Suprapubic skin (tissue), 4 donors: ENCODE results near the gene SELENOI. TPM values are rescaled to one million over a fixed set of nuclear protein-coding genes. Genes with fewer than 3 reads are reported as not detected.

ENCODE experiments used
- DNase-seq, 2 donors: peaks; one replicate each; pipeline ENCODE4 v3.0.0-alpha.2; 2019; ENCODE audit warnings: low spot score in 2 of 2
- H3K27ac ChIP-seq: fragments of 200-600 bp; sonication (generic); one replicate; pipeline ENCODE4 v1.5.1; 2019
- H3K27me3 ChIP-seq: fragments of 200-600 bp; sonication (generic); one replicate; pipeline ENCODE4 v1.5.1; 2019
- H3K36me3 ChIP-seq: fragments of 200-600 bp; sonication (generic); one replicate; pipeline ENCODE4 v1.5.1; 2019
- H3K4me1 ChIP-seq: fragments of 200-600 bp; sonication (generic); one replicate; pipeline ENCODE4 v1.5.1; 2019
- H3K4me3 ChIP-seq: fragments of 200-600 bp; sonication (generic); one replicate; pipeline ENCODE4 v1.5.1; 2019; ENCODE audit warnings: mild to moderate bottlenecking
- H3K9me3 ChIP-seq: fragments of 200-600 bp; sonication (generic); one replicate; pipeline ENCODE4 v1.5.1; 2019
- EP300 ChIP-seq: sonication (generic); formaldehyde crosslinking; IDR thresholded peaks from one replicate; pipeline ENCODE4 v1.6.1; 2017; ENCODE audit warnings: antibody characterized with exemption
- POLR2A ChIP-seq, 2 donors: fragments of 450-650 bp; IDR thresholded peaks; one replicate each; pipeline ENCODE4 v1.6.1; 2017; ENCODE audit warnings: antibody characterized with exemption in 2 of 2, mild to moderate bottlenecking in 2 of 2, moderate library complexity in 2 of 2
- POLR2AphosphoS5 ChIP-seq, 3 donors: sonication (generic); formaldehyde crosslinking; IDR thresholded peaks; one replicate each; pipeline ENCODE4 v1.6.1; 2017; ENCODE audit warnings: antibody characterized with exemption in 3 of 3
- WGBS: methylation state at CpG from one replicate; pipeline ENCODE4 v1.1.5; 2018; 5-methylcytosine and 5-hydroxymethylcytosine counted together
- total RNA-seq, 4 donors: library from RNA; depleted of rRNA; stranded (reverse); fragments of >200 nt; gene quantifications; one replicate each; pipeline ENCODE4 v1.1.0, GENCODE V29; 2016
- TF ChIP-seq, protein P1 (sequence below), 2 donors: fragments of 200-600 bp in 1 of 2; fragments of 450-650 bp in 1 of 2; sonication (generic) in 1 of 2; IDR thresholded peaks; one replicate each; pipeline ENCODE4 v1.5.1; 2016 to 2019; ENCODE audit warnings: antibody characterized with exemption in 2 of 2, mild to moderate bottlenecking in 1 of 2, moderate library complexity in 1 of 2

Gene SELENOI
- total RNA-seq, 4 donors from 2014 or later, result 23.1 to 41.9 (median 39.4) TPM

DNA sequence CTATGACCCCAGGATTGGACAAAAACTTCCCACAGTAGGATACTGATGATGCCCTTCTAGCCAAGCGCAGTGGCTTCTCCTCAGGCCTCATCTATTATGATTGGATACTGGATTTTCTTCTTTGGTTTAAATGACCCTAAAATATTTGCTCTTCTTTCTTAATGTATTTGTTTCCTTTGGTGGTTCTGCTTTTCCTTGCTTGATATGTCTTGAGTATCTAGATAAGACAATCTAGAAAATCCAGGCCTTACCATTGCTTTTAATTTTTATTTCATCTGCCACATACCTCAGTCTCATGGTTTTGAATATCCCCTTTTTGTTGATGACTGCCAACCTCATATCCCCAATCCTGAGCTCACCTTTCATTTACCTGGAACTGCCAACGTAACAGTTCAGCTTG is 96.4 kb downstream of the SELENOI start:
- TF ChIP-seq, protein P1, sequence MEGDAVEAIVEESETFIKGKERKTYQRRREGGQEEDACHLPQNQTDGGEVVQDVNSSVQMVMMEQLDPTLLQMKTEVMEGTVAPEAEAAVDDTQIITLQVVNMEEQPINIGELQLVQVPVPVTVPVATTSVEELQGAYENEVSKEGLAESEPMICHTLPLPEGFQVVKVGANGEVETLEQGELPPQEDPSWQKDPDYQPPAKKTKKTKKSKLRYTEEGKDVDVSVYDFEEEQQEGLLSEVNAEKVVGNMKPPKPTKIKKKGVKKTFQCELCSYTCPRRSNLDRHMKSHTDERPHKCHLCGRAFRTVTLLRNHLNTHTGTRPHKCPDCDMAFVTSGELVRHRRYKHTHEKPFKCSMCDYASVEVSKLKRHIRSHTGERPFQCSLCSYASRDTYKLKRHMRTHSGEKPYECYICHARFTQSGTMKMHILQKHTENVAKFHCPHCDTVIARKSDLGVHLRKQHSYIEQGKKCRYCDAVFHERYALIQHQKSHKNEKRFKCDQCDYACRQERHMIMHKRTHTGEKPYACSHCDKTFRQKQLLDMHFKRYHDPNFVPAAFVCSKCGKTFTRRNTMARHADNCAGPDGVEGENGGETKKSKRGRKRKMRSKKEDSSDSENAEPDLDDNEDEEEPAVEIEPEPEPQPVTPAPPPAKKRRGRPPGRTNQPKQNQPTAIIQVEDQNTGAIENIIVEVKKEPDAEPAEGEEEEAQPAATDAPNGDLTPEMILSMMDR (IDR thresholded peaks at IDR 0.05), result no peak
- TF ChIP-seq EP300 (no peak), POLR2A (IDR thresholded peaks at IDR 0.05) (no peak), POLR2AphosphoS5 (IDR thresholded peaks at IDR 0.05) (no peak)
- Histone ChIP-seq H3K9me3 (no peaks in the 10 kb centered on the region), H3K27me3 (no peaks in the 10 kb centered on the region), H3K4me1 (no peaks in the 10 kb centered on the region), H3K4me3 (no peak overlapping the region), H3K36me3 (no peaks in the 10 kb centered on the region), H3K27ac (no peak overlapping the region)
- 97% methylated on average over 2 of the region's 2 CpGs for WGBS
- DNase-seq, result no peak

DNA sequence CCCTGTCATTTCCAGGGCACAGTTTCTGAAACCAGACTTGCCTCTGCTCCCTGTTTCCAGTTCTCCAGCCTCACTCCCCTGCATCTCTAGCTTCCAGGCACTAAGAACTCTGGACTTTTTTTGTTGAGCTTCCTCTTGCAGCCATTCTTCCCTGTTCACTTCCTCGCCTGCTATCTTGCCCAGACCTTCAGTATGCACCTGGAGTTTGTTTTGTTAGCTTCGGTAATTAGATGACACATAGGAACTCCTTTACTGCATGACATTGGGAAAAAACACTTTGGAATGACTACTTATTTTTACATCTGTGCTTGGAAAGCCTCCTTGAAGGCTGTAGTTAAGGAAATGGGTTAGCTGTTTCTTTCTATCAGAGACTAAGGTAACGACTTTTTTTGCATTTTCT is 96.8 kb downstream of the SELENOI start:
- no peak for TF ChIP-seq POLR2AphosphoS5 (IDR thresholded peaks at IDR 0.05)
- TF ChIP-seq, protein P1 (IDR thresholded peaks at IDR 0.05), result no peak
- TF ChIP-seq POLR2A (IDR thresholded peaks at IDR 0.05), result no peak
- TF ChIP-seq EP300, result no peak
- Histone ChIP-seq H3K4me1 (no peaks in the 10 kb centered on the region), H3K27me3 (no peaks in the 10 kb centered on the region), H3K36me3 (no peaks in the 10 kb centered on the region), H3K27ac (no peak overlapping the region), H3K4me3 (no peak overlapping the region), H3K9me3 (no peaks in the 10 kb centered on the region)
- DNase-seq, result no peak
- WGBS, result 72% methylated on average over 3 of the region's 3 CpGs

GRCh38 chr2:26444236-26444635 is 98.3 kb downstream of the SELENOI start:
- no peaks in the 10 kb centered on the region for H3K27me3 ChIP-seq
- H3K4me3 ChIP-seq, result no peak overlapping the region
- no peaks in the 10 kb centered on the region for H3K9me3 ChIP-seq
- H3K36me3 ChIP-seq, result no peaks in the 10 kb centered on the region
- WGBS, result 87% methylated on average over 7 of the region's 7 CpGs
- H3K27ac ChIP-seq, result no peak overlapping the region
- no peaks in the 10 kb centered on the region for H3K4me1 ChIP-seq
- TF ChIP-seq, protein P1 (IDR thresholded peaks at IDR 0.05), result no peak
- no peak for TF ChIP-seq POLR2AphosphoS5 (IDR thresholded peaks at IDR 0.05)
- TF ChIP-seq POLR2A (IDR thresholded peaks at IDR 0.05), result no peak
- no peak for DNase-seq

Other genes starting within 250 kb of the SELENOI start
- under 1 TPM; 0.39 to 0.98 (median 0.72) TPM for gene GAREM2, start 173.1 kb upstream of the SELENOI start, total RNA-seq
- 100 to 1,000 TPM; 120 to 145 (median 131) TPM for gene HADHA, start 101.5 kb upstream of the SELENOI start, total RNA-seq
- gene HADHB, start 101.2 kb upstream of the SELENOI start, total RNA-seq, result 100 to 1,000 TPM in 3 of 4 donors, 10 to 100 TPM in 1; 94.7 to 223 (median 119) TPM
- under 1 TPM in 3 of 4 donors, not detected in 1; 0.19 to 0.48 (median 0.21) TPM for gene ADGRF3, start 646 bp downstream of the SELENOI start, total RNA-seq
- under 1 TPM in 1 of 4 donors, not detected in 3; 0.26 TPM for gene DRC1, start 55.8 kb downstream of the SELENOI start, total RNA-seq
- under 1 TPM in 3 of 4 donors, not detected in 1; 0.16 to 0.39 (median 0.17) TPM for gene OTOF, start 132.0 kb downstream of the SELENOI start, total RNA-seq